COLO668 (cell line): ENCODE results near the gene SVEP1.
"Not testable (repeated sequence)": the region's sequence is repeated elsewhere in the genome, so short reads cannot be mapped to it uniquely, and the experiment has no call there.

ENCODE experiments used
- DNase-seq: peaks from one replicate; lab custom pipeline; 2025; ENCODE audit not compliant: unreplicated experiment; lab: John Stamatoyannopoulos, UW

SVEP1 gene

GRCh38 chr9:110383491-110383890, 196.1 kb downstream of the SVEP1 start:
- DNase-seq, result no peak

GRCh38 chr9:110382731-110383130, 196.8 kb downstream of the SVEP1 start:
- DNase-seq, result no peak

GRCh38 chr9:110371411-110372007, 208.0 kb downstream of the SVEP1 start:
- DNase-seq, result no peak

GRCh38 chr9:110370315-110370714, 209.2 kb downstream of the SVEP1 start:
- DNase-seq, result no peak

GRCh38 chr9:110364451-110364850, 215.1 kb downstream of the SVEP1 start:
- no peak for DNase-seq

- DNase-seq, result not testable (repeated sequence)
Observed at GRCh38 chr9:110358992-110359391, 220.5 kb downstream of the SVEP1 start.

- no peak for DNase-seq
Observed at GRCh38 chr9:110357505-110357904, 222.0 kb downstream of the SVEP1 start.

GRCh38 chr9:110356639-110357395, 222.7 kb downstream of the SVEP1 start:
- no peak for DNase-seq

- DNase-seq, result no peak
Observed at GRCh38 chr9:110355911-110356310, 223.6 kb downstream of the SVEP1 start.

- no peak for DNase-seq
Observed at GRCh38 chr9:110351009-110351467, 228.5 kb downstream of the SVEP1 start.

GRCh38 chr9:110346325-110346724, 233.2 kb downstream of the SVEP1 start:
- no peak for DNase-seq

GRCh38 chr9:110344821-110345220, 234.7 kb downstream of the SVEP1 start:
- no peak for DNase-seq

GRCh38 chr9:110343551-110343950, 236.0 kb downstream of the SVEP1 start:
- no peak for DNase-seq

- DNase-seq, result no peak
Observed at GRCh38 chr9:110340306-110340705, 239.2 kb downstream of the SVEP1 start.

GRCh38 chr9:110338143-110338542, 241.4 kb downstream of the SVEP1 start:
- no peak for DNase-seq

GRCh38 chr9:110337727-110338126, 241.8 kb downstream of the SVEP1 start, which contains the start of gene TXNDC8:
TXNDC8 (minus strand) TSS chr9:110337863.
- DNase-seq, result no peak

- DNase-seq, result no peak
Observed at GRCh38 chr9:110336363-110336762, 243.2 kb downstream of the SVEP1 start.

- DNase-seq, result no peak
Observed at GRCh38 chr9:110334871-110335270, 244.7 kb downstream of the SVEP1 start.

- no peak for DNase-seq
Observed at GRCh38 chr9:110334183-110334582, 245.4 kb downstream of the SVEP1 start.

GRCh38 chr9:110332766-110333165, 246.8 kb downstream of the SVEP1 start:
- DNase-seq, result no peak

GRCh38 chr9:110330484-110331105, 248.9 kb downstream of the SVEP1 start:
- no peak for DNase-seq

- no peak for DNase-seq
Observed at GRCh38 chr9:110329639-110330230, 249.8 kb downstream of the SVEP1 start.
